Measurements from ENCODE around the gene INTS7.

The INTS7 gene, protein sequence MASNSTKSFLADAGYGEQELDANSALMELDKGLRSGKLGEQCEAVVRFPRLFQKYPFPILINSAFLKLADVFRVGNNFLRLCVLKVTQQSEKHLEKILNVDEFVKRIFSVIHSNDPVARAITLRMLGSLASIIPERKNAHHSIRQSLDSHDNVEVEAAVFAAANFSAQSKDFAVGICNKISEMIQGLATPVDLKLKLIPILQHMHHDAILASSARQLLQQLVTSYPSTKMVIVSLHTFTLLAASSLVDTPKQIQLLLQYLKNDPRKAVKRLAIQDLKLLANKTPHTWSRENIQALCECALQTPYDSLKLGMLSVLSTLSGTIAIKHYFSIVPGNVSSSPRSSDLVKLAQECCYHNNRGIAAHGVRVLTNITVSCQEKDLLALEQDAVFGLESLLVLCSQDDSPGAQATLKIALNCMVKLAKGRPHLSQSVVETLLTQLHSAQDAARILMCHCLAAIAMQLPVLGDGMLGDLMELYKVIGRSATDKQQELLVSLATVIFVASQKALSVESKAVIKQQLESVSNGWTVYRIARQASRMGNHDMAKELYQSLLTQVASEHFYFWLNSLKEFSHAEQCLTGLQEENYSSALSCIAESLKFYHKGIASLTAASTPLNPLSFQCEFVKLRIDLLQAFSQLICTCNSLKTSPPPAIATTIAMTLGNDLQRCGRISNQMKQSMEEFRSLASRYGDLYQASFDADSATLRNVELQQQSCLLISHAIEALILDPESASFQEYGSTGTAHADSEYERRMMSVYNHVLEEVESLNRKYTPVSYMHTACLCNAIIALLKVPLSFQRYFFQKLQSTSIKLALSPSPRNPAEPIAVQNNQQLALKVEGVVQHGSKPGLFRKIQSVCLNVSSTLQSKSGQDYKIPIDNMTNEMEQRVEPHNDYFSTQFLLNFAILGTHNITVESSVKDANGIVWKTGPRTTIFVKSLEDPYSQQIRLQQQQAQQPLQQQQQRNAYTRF

DNA sequence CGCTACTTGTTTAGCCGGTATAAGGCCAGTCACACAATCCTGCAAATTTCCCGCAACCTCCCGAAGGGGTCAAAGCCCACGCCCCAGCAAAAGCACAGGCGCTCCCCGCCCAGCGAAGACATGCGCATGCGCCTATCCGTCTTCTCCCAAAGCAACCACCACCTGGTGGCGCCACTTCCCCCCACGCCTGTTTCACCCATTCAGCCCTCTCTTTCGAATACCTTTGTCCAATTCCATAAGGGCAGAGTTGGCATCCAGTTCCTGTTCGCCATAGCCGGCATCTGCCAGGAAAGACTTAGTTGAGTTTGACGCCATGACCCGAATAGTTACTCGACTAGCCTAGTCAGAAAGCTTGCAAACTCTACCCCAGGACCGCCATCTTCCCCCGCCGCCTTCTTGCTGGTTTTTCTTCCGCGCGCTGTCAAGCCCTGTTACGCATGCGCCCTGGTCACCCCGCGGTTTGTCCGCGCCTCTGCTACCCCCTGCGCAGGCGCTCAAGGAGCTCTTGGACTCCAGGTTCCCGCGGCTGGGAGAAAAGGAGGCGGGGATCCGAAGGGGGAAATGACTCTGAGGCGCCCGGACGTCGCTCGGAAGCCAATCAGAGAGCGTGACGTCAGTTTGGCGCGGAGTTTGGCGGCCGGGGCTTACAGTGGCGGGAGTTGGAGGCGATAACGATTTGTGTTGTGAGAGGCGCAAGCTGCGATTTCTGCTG is at the start of gene INTS7, which contains the start of gene DTL:
TSS of gene INTS7 (minus strand) at position 435 of the 712 bp plus-strand sequence. CDS start at position 315, 120 bp downstream.
TSS of gene DTL (plus strand) at position 626 of the 712 bp plus-strand sequence. CDS start 143 bp downstream, outside the sequence.
- peak; percentile 100 for DNase-seq

DNA sequence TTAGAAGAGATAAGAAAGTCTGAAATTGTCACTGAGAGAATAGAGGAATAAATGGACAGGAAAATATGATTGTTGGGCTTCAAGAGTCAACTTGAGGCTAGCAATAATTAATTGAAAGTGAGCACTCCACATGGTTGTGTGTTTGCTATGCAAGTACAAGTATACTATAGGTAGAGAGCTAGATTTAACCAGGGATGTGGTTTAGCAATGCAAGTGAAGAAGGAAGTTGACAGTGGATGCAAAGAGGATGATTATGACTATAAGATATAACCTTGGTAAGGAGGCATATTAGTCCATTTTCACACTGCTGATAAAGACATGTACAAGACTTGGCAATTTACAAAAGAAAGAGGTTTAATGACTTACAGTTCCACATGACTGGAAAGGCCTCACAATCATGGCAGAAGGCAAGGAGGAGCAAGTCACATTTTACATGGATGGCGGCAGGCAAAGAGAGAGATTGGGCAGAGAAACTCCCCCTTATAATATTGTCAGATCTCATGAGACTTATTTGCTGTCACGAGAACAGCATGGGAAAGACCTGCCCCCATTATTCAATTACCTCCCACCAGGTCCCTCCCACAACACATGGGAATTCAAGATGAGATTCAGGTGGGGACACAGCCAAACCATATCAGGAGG is 47.5 kb upstream of the INTS7 start:
- no peak for DNase-seq

DNA sequence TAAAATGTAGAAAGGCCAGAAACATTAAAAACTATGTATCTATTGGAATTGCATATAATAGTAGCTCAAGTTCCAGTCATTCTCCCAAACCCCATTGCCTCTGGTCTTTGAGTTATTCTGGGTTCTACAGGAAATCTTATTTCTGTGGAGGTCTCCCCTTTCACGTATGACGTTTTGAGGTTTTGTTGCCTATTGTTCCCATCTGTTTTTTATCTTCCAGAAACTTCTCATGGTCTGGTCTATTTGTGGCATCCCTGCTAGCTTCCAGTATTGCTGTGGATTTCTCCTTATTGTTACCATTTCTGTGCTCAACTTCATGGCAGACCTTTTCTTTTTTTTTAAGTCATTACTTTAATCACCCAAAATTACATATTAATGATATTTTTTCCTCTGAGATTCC is 43.5 kb upstream of the INTS7 start:
- no peak for DNase-seq

DNA sequence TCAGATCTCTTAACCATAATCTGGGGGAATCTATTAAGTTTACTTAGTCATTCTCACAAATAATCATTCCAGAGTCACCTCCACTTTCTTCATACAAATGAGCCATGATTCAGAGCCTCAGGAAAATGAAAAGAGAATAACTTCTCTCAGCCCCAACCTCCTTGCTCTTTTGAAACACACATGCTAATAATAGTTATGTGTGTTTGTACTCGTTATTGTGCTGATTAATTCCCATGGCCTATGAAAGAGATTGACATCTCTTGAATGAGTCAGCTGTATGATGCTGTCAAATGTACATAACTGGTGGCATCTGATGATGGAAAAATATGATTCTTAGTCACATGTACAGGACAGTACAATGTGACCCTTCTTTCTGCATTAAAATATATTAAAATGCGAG is 41.7 kb upstream of the INTS7 start:
- DNase-seq: no peak

DNA sequence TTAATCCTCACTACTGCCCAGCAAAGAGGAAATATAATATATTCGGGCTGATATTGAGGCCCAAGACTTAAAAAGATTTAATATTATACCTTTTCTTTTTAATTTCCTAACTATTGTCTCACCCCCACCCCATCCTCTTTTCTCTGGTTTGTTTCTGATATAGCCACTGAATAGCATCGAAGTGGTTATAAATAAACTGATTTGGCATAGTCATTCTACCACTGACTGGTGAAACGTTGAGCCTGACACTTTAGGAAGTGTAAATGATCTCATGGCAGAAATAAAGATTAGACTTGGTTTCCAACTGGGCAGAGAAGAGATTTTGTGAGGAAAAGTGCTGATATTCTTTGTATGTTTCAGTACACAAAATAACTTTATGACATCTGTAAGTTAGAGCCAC is 39.5 kb upstream of the INTS7 start:
- DNase-seq: no peak

DNA sequence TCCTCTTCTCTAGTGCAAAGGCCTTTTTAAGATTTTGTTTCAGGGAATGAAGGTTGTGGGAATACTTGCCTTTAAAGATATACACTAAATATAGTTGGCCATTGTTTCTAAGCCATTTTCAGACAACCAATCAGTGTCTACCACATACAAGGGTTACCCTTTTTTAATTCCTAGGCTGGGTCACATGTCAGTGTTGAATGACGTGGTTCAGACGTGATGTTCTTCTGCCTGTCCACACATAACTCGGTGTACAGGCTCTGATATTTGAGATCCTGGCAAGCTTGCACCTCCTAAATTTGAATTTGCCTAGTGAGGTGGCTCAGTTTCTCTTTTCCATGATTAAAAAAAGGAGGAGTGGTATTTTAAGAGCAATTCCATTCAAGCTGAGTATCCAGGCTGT is 39.0 kb upstream of the INTS7 start:
- DNase-seq: no peak

DNA sequence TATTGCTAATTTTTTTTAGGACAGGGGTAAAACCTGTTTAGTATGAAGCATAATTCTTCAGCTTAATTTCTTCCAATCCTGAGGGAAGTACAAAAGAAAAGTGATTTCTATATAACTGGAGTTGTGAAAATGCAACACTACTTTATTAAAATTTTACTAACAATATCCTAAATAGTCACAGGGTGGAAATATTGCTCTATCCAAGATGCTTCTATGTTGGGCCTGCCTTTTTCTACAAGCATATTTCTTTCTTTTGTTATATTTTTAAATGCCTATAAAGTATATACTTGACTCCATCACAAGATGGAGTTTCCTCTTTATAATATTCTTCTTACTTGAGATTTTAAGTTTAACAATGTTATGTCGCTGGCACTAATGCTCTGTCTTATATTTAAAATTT is 38.1 kb upstream of the INTS7 start:
- no peak for DNase-seq

DNA sequence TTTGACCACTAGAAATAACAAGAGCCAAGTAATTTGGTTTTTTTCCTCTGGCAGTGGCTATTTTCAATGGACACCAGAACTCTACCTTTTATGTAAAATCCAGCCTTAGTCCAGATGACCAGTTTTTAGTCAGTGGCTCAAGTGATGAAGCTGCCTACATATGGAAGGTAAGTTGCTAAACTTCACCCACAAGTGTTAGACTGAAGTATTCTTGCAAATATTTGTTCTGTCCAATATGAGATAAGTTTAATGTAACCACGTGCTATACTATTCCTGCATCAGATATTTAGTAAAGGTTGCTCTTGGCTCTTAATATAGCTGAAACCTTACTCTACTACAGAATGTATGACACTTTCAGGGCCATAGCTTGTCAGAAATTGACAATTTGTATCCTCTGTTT is 36.7 kb upstream of the INTS7 start:
- DNase-seq: no peak

DNA sequence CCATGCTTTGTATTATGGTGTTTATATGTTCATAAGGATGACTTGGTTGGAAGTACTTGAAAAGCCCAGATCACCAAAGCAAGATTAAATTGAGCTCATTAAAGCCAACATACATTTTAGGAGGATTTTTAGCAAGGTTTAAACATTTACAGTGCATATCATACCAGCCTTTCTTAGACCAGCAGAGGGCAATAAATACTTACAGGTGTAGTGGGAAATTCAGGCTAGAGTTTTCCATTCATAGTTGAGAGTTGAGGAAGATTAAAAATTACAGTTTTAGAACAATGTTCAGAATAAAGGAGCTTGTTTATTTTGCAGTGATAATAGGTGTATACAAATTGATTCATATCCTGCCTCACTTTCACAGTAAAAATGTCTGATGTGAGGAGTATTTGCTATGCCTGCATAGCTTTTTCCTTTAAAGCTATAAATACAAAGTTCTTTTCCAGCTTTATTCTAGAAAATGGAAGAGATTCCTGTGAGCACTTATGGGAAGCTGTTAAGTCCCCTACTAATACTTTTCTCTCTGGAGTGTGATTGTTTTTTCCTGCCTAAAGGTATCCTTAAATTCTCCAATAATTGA is 35.5 kb upstream of the INTS7 start:
- peak; percentile 48 for DNase-seq

DNA sequence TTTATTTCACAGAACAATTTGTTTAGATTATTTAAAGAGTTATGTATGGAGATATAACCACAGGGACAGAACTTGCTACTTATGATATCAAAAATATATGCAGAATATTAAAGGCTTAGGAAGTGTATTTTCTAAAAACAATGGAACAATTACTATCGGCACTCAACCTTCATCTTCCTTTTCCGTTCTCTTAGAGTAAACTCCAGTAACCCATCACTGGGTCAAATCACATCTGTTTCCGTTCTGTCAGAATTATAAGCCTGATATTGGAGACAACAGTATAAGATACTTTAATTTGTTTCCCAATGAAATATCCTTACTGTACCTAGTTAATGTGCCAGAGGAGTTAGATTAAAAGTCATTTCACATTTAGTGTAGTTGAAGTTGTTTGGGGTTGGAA is 32.4 kb upstream of the INTS7 start:
- no peak for DNase-seq

DNA sequence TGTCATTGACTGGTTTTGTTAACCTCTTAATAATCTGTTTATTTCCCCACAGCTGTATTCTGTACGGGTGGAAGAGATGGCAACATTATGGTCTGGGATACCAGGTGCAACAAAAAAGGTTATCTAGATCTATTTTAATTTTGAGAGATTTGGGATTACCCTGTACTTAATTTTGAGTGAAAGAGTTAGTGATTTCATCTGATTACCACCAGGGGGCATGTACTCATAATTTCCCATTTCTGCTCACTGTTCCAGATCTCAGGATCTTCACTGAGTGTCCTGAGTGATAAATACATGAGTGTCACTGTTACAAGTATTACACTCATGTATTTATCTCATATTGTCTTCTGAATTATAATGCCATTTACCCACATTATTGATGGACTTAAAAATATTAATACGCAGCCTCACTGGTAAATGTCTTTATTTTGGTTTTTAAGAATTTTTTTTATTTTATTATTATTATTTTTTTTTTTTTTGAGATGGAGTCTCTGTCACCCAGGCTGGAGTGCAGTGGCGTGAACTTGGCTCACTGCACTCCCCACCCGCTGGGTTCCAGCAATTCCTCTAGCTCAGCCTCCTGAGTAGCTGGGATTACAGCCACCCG is 27.6 kb upstream of the INTS7 start:
- peak; percentile 72 for DNase-seq

DNA sequence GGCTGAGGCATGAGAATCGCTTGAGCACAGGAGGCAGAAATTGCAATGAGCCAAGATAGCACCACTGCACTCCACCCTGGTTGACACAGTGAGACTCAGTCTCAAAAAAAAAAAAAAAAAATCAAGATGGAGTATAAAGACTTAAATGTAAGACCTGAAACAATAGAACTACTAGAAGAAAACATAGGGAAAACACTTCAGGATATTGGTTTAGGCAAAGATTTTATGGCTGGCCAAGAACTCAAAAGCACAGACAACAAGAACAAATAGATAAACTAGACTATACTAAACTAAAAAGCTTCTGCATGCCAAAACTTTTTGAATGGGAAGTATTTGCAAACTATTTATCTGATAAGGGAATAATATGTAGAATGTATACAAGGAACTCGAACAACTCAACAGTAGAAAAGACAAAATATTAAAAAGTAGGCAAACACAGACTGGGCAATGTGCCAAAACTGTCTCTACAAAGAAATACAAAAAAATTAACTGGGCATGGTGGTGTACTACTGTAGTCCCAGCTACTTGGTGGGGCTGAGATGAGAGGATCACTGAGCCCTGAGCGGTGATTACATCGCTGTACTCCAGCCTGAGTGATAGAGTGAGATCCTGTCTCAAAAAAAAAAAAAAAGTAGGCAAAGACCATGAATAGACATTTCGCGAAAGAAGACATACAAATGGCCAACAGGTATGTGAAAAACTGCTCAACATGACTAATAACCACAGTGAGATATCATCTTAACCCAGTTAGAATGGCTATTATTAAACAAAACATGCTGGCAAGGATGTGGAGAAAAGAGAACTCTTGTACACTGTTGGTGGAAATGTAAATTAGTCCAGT is 25.5 kb upstream of the INTS7 start:
- peak; percentile 29 for DNase-seq

DNA sequence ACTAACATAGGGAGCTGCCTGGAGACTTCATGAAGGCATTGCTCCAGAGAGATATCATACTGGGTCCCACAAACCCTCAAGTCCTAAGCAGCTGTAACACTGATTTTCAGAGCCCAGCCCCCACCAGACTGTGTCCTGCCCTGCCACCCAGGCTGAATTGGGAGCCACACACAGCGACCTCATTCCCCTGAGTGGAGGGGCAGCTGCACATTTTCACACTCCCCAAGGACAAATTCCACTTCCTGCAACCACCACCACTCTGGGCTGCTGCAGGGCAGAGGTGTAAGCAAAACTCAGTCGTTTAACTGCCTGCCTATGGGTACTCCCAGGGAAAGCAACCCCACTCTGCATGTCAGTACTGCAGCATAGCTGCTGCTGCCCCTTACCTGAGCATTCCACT is 20.0 kb upstream of the INTS7 start:
- no peak for DNase-seq

DNA sequence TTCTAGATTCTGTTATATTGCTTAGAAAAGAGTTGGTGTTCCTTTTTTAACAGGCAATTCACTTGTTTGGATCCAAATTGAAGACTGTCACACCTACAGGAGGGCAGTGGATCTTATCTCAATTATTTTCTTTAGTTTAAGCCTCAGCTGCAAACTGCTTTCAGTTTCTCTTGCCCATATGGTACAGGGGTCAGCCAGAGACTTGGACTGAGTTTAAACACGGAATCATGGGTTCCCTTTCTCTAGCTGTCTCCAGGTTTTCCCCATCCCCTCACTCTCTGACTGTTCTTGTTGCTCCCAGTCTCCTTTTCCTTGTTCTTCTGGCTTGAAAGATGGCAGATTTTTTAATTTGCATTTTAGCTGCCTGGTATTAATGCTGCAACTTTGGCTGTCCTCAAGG is 18.6 kb upstream of the INTS7 start:
- DNase-seq: no peak

DNA sequence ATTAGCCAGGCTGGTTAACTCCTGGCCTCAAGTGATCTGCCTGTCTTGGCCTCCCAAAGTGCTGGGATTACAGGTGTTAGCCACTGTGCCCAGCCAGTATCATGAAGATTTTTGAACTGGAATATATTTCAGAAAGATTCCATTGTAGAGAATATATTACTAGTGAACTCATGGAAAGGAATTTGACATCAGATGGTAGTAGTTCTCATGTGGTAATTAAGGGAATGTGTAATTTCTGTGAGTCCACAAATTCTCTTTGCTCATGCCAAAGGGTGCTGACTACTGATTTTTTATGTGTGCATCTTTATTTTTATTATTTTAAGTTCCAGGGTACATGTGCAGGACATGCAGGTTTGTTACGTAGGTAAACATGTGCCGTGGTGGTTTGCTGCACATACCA is 10.6 kb upstream of the INTS7 start:
- DNase-seq: no peak

DNA sequence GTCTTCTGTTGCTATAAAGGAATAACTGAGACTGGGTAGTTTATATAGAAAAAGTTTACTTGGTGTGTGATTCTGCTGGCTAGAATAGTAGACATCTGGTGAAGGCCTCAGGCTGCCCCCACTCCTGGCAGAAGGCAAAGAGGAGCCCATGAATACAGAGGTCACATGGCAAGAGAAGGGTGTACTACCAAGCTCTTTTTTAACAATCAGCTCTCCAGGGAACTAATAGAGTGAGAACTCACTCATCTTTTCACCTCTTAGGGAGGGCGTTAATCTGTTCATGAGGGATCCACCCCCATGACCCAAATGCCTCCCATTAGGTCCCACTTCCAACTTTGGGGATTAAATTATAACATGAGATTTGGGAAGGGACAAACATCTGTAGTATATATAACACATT is 9.5 kb upstream of the INTS7 start:
- peak; percentile 17 for DNase-seq

DNA sequence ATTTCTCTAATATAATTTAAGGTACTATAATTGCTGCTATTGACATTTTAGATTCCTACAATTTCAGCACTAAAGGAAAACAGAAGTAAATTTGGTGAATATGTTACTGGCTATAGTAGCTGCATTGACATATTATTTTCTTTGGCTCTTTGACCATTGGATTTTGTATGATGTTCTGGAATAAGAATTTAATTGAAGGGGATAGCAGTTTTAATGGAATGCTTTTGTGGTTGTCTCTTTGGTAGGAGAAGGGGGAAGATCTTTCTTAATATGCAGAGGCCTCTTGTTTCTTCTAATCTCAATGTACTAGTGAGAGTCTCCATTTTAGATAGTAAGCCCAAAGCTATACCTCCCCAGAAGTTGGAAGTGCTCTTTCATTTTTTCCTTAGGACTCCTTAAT is 7.1 kb upstream of the INTS7 start:
- DNase-seq: no peak

DNA sequence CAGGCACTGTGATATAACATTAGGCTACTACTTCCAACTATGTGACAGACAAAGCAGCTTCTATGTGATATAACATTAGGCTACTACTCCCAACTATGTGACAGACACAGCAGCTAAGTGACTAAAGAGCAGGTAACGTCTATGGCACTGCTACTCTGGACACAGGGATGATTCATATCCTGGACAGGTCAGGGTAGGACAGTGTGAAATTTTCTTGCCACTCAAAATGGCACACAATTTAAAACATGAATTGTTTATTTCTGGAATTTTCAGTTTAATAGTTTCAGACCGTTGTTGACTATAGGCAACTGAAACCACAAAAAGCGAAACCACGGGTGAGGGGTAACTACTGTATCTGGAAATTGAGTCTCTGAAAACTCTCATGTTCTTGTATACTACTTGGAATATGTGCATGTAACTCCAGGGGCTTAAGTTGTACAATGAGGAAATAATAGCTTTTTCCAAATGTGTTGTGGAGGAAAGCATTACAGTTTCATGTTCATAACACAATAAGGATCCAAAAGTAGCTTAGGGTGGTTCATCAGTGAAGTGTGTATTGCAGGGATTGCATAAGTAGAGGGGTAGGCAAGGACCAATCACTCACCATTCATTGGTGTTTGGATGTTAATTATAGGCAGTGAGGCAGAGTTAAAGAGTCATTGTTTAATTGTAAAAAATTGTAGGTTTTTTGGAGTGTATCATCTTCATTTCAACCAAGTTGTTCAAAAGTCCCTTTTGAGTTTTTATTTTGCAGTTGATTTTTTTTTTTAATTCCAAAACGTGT is 5.5 kb upstream of the INTS7 start:
- DNase-seq: no peak

DNA sequence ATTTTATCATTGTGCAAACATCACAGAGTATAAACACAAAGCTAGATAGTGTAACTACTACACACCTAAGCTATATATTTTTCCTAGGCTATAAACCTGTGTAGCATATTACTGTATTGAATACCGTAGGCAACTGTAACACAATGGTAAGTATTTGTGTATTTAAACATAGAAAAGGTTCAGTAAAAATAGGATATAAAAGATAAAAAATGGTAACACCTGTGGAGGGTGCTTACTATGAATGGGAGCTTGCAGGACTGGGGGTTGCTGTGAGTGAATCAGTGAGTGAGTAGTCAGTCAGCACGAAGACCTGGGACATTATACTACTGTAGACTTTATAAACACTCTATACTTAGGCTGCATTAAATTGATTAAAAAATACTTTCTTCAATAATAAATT is 4.3 kb upstream of the INTS7 start:
- no peak for DNase-seq

DNA sequence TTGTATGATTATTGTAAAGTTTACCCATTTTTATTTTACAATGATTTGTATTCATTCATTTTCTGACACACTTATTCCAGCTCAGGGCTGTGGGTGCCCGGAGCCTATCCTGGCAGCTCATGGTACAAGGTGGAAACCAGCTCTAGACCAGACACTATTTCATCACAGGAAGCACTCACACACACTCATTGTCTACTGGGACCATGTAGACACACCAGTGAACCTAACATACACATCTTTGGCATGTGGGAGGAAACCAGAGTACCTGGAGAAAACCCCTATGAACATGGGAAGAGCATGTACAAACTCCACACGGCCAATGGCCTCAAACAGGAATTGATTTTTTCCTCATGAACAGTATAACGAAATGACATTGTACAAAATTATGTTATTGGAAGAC is 2.5 kb upstream of the INTS7 start:
- DNase-seq: peak; percentile 37
